Measurements from ENCODE around the gene DAW1. TPM values are rescaled to one million over a fixed set of nuclear protein-coding genes. Genes with fewer than 3 reads are reported as not detected.

DAW1 gene
- total RNA-seq, 1 experiment from 2014 or later = 0.10 TPM

DNA sequence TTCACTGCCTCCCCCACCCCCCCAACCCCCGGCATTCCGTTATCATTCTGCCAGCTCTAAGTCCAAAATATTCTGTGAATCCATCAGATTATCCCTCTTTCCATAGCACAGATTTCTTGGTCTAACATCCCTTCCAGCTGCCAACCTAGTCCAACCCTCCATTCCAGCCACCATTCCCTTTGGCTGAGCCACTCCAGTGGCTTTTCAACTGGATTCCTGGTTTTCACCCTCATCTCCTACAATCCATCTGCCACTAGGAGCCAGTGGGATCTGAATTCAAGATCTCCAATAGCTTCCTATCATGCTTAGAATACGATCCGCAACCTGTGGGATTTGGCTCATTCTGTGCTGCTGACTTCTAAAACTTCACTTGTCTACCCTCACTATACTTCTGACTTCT lies 1.2 kb downstream of the DAW1 start:
- no peak for DNase-seq
- Histone ChIP-seq H3K4me3 (ENCODE audit: insufficient read depth, low read depth, low read length) (no peak overlapping the region), H3K27me3 (ENCODE audit: control insufficient read depth, insufficient read depth, low read length) (no peaks in the 10 kb centered on the region)

DNA sequence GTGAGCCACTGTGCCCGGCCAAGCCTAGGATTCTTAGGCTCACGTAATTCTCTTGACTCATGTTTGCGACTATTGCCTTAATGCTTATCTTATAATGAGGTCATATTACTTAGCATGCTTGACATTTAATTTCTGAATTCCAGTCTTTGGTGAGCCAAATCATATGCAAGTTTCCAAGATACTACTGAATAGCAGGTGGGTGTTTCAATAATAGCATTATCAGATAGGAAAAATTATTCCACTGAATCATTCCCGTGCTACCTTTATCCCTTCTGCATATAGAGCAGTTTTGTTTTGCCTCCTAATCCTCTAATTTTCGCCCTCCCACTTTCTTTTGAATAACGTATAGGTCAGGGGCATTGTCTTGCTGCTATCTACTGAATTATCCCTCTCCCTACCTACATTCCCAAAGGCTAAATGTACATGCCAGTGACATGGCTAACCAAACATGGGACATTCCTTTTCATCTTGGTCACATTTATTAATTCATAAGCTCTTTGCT lies 4.9 kb downstream of the DAW1 start:
- Histone ChIP-seq H3K27me3 (ENCODE audit: control insufficient read depth, insufficient read depth, low read length) (no peaks in the 10 kb centered on the region), H3K36me3 (replicated peaks; ENCODE audit: control insufficient read depth, insufficient read depth, low read length) (no peaks in the 10 kb centered on the region), H3K4me3 (ENCODE audit: insufficient read depth, low read depth, low read length) (no peak overlapping the region)
- DNase-seq = no peak

More for the DNA sequence above, 1.2 kb downstream of the DAW1 start:
- H3K36me3 ChIP-seq (replicated peaks; ENCODE audit: control insufficient read depth, insufficient read depth, low read length) = no peaks in the 10 kb centered on the region

DNA sequence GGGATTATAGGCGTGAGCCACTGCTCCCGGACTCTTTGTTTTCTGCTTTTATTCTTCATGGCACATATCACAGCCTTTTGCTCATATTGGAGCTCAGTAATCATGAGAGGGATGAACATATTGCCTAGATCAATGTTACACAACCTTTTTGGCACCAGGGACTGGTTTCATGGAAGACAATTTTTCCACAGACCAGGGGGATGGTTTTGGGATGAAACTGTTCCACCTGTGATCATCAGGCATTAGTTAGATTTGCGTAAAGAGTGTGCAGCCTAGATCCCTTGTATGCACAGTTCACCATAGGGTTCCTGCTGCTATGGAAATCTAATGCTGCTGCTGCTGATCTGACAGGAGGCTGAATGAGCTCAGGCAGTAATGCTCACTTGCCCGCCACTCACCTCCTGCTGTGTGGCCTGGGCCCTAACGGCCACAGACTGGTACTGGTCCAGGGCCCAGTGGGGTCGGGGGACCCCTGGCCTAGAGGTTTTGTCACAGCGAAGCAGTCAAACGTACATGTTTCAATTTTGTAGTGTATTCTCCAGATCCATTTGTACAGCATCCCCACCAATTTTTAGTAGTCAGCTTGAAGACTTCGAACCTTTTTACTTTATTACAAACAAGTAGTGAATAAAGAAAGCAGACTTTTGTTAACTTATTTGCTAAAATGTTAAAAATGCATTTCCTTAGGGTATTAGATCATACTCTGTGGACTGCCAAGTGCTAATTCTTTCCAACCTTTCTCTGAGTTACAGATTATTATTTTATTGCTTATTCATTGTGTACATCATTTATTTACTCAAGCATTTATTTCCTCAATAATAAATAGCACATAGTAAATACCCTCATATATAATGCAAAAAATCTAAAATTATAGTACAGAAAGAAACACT lies 6.2 kb downstream of the DAW1 start:
- no peaks in the 10 kb centered on the region for H3K27me3 ChIP-seq (ENCODE audit: control insufficient read depth, insufficient read depth, low read length)
- H3K36me3 ChIP-seq (replicated peaks; ENCODE audit: control insufficient read depth, insufficient read depth, low read length) = no peaks in the 10 kb centered on the region
- no peak overlapping the region for H3K4me3 ChIP-seq (ENCODE audit: insufficient read depth, low read depth, low read length)
- DNase-seq = no peak

DNA sequence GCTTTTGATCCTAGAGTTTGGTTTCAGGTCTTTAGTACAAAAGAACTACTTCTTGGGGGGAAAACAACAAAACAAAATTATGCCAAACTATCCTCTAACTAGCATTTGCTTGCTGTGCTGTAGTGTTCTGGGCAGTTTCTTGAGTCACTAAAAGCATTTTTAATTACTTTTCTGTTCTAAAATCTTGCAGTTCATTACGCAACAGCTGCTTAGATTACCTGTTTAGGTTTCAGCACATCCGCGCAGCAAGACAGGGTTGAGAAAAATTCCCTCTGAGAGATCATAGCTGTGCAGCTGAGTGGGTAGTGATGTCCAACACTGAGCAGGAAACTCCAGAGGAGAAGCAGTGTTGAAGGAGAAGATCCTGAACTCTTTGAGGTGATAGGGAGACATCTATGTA lies 9.0 kb downstream of the DAW1 start:
- no peaks in the 10 kb centered on the region for H3K36me3 ChIP-seq (replicated peaks; ENCODE audit: control insufficient read depth, insufficient read depth, low read length)
- no peaks in the 10 kb centered on the region for H3K27me3 ChIP-seq (ENCODE audit: control insufficient read depth, insufficient read depth, low read length)
- H3K4me3 ChIP-seq (ENCODE audit: insufficient read depth, low read depth, low read length) = no peak overlapping the region
- DNase-seq = no peak

DNA sequence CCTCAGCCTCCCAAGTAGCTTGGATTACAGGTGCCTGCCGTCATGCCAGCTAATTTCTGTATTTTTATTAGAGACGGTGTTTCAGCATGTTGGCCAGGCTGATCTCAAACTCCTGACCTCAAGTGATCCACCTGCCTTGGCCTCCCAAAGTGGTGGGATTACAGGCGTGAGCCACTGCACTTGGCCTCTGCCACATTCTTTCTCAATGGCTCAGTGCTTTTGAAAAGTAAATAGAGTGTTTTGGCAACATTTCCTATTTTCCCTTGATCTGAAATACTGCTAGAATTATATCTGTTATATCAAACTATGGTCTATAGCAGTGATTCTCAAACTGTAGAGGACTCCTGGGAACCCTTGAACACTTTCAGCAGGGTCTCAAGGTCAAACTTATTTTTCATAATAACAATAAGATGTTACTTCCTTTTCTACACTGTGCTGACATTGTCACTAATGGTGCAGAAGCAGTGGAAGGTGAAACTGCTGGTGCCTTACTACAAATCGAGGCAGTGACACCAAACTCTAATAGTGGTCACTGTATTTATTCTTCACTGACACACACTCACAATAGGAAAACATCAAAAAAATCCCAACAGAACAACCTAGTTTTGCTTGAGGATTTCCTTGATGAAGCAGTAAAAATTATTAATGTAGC lies 10.6 kb downstream of the DAW1 start:
- Histone ChIP-seq H3K27me3 (ENCODE audit: control insufficient read depth, insufficient read depth, low read length) (no peaks in the 10 kb centered on the region), H3K36me3 (replicated peaks; ENCODE audit: control insufficient read depth, insufficient read depth, low read length) (no peaks in the 10 kb centered on the region), H3K4me3 (ENCODE audit: insufficient read depth, low read depth, low read length) (no peak overlapping the region)
- no peak for DNase-seq

DNA sequence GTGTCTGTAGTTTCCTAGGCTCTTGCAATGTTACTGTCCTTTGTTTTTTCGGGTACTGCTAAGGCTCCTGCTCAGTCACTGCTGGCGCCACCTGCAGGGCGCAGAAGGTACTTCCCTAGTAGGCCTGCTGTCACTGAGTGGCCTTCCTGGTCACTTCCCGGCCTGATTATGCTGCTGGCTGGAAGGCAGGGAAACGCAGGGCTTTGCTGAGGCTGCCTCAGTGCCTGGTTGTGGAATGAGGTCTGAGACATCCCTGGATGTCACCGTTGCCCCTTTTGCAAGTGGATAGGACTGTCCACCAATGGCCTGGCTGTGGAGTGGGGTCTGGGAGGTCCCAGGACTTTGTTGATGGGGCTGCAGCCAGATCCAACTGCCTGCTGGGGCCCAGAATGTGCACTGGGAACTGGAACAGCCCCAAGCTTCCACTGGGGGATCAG lies 13.1 kb downstream of the DAW1 start:
- DNase-seq = peak; percentile 75
- no peak overlapping the region for H3K4me3 ChIP-seq (ENCODE audit: insufficient read depth, low read depth, low read length)
- H3K36me3 ChIP-seq (replicated peaks; ENCODE audit: control insufficient read depth, insufficient read depth, low read length) = no peaks in the 10 kb centered on the region
- H3K27me3 ChIP-seq (ENCODE audit: control insufficient read depth, insufficient read depth, low read length) = no peaks in the 10 kb centered on the region

DNA sequence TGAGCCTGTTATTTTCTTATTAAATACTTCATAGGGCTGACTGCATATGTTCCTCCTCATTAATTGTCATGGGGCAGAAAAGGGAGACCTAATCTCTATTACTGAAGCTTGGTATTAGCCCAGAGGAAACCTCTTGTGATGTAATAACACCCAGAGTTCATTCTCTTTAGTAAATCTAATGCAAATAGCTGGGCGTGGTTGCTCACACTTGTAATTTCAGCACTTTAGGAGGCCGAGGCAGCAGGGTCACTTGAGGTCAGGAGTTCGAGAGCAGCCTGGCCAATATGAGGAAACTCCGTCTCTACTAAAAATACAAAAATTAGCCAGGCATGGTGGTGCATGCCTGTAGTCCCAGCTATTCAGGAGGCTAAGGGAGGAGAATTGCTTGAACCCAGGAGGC lies 14.7 kb downstream of the DAW1 start:
- no peak overlapping the region for H3K4me3 ChIP-seq (ENCODE audit: insufficient read depth, low read depth, low read length)
- H3K36me3 ChIP-seq (replicated peaks; ENCODE audit: control insufficient read depth, insufficient read depth, low read length) = no peaks in the 10 kb centered on the region
- H3K27me3 ChIP-seq (ENCODE audit: control insufficient read depth, insufficient read depth, low read length) = no peaks in the 10 kb centered on the region
- DNase-seq = no peak

DNA sequence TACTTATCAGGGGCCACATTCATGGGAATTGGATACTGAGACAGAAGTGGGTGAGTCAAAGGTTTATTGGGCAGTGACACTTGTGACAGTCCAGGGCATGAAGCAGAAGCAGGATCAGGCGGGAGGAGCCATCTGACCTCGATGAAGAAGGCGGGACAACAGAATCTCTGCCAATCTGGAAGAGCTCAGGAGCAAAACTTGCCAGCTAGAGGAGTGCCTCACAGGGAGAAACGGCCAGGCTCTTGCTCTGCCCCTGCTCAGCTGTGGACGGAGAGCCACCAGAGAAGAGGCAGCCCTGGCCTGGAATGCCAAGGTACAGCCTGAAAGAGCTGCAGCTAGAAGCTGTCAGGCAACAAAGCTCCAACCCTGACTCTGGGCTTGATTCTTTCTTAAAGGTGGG lies 16.9 kb downstream of the DAW1 start:
- peak; percentile 20 for DNase-seq
- Histone ChIP-seq H3K27me3 (ENCODE audit: control insufficient read depth, insufficient read depth, low read length) (no peaks in the 10 kb centered on the region), H3K4me3 (ENCODE audit: insufficient read depth, low read depth, low read length) (no peak overlapping the region), H3K36me3 (replicated peaks; ENCODE audit: control insufficient read depth, insufficient read depth, low read length) (no peaks in the 10 kb centered on the region)

DNA sequence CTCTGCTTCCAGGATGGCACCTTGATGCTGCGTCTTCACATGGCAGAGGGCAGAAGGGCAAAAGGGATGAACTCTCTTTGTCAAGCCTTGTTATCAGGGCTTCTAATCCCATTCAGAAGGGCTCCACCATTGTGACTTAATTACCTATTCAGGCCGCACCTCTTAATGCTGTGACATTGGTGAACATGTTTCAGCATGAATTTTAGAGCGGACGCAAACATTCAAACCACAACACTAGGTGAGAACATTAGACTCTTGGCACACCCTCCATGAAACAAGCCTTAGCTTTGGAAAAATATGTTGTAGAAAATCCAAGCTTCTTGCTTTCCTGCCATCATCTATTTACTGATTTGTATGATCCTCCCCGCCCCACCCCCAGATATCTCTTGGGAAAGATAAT lies 17.9 kb downstream of the DAW1 start:
- no peak overlapping the region for H3K4me3 ChIP-seq (ENCODE audit: insufficient read depth, low read depth, low read length)
- no peaks in the 10 kb centered on the region for H3K27me3 ChIP-seq (ENCODE audit: control insufficient read depth, insufficient read depth, low read length)
- no peak for DNase-seq
- H3K36me3 ChIP-seq (replicated peaks; ENCODE audit: control insufficient read depth, insufficient read depth, low read length) = no peaks in the 10 kb centered on the region

DNA sequence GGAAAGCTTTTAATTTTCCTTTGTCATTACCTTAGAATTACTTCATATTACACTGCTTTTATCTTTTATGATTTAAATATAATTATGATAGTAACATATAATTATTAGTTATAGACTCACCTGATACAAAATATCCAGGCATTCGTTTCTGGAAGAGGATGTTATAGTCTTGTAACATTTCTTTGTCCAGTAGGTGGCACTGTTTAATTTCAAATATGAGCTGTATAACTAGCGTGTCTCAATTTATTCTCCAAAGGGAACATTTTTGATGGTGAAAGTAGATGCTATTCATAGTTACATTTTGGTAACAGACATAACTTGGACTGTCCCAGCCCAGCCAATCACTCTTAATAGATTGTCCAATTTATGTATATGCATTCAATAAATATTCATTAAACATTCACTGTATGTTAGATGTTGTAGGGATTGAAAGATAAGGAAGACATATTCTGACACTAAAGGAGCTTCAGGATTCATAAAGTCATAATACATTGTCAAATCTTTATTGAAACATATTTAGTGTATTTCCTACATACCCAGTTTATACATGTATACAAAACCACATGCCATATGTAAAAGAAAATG lies 19.2 kb downstream of the DAW1 start:
- H3K36me3 ChIP-seq (replicated peaks; ENCODE audit: control insufficient read depth, insufficient read depth, low read length) = no peaks in the 10 kb centered on the region
- peak; percentile 28 for DNase-seq
- H3K27me3 ChIP-seq (ENCODE audit: control insufficient read depth, insufficient read depth, low read length) = no peaks in the 10 kb centered on the region
- no peak overlapping the region for H3K4me3 ChIP-seq (ENCODE audit: insufficient read depth, low read depth, low read length)

DNA sequence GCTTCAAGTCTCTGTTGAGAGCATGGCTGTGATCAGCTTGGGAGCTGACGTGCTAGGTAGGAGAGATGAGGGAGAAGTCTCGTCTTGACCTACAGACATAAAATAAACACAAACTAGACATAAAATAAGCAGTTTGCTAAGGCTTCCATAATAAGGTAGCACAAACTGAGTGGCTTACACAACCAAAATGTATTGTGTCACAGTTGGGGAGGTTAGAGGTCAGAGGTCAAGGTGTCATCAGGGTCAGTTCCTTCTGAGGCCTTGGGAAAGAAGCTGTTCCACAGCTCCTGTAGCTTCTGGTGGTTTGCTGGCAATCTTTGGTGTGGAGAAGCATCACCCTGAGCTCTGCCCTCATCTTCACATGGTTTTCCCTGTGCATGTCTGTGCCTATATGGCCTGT lies 20.2 kb downstream of the DAW1 start:
- DNase-seq = no peak
- Histone ChIP-seq H3K36me3 (replicated peaks; ENCODE audit: control insufficient read depth, insufficient read depth, low read length) (no peaks in the 10 kb centered on the region), H3K27me3 (ENCODE audit: control insufficient read depth, insufficient read depth, low read length) (no peaks in the 10 kb centered on the region), H3K4me3 (ENCODE audit: insufficient read depth, low read depth, low read length) (no peak overlapping the region)

DNA sequence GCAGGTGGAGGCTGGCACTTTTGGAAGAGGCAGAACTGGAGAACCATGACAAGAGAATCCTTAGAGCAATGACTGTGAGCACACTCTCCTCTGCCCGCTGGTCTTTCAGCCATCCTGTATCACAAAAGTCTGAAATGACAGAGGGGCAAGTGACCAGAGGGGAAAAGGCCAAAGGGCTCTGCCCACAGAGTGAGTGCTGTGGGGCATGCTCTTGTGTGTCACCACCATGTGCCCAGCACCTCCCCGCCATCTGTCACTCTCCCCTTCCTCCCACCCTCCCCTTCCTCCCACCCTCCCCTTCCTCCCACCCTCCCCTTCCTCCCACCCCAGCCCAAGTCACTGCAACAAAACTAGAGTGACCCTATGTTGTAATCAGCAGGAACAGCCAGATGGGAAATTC lies 31.9 kb downstream of the DAW1 start:
- Histone ChIP-seq H3K4me3 (ENCODE audit: insufficient read depth, low read depth, low read length) (no peak overlapping the region), H3K27me3 (ENCODE audit: control insufficient read depth, insufficient read depth, low read length) (no peaks in the 10 kb centered on the region), H3K36me3 (replicated peaks; ENCODE audit: control insufficient read depth, insufficient read depth, low read length) (no peaks in the 10 kb centered on the region)
- DNase-seq = no peak

DNA sequence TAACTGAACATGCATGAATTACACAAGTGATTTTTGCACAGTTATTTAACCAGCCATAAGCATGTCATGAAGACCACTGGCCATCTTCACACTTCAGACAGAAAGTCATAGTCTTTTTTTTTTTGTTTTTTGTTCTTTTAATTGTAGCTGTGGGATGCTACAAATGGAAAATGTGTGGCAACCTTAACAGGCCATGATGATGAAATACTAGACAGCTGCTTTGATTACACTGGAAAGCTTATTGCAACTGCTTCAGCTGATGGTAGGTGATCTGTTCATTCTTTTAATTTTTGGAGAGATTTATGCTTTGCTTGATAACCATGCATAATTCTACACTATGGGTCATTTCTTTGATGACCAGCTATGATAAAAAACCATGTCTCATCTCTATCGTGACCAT lies 35.6 kb downstream of the DAW1 start:
- no peaks in the 10 kb centered on the region for H3K27me3 ChIP-seq (ENCODE audit: control insufficient read depth, insufficient read depth, low read length)
- no peak overlapping the region for H3K4me3 ChIP-seq (ENCODE audit: insufficient read depth, low read depth, low read length)
- DNase-seq = no peak
- H3K36me3 ChIP-seq (replicated peaks; ENCODE audit: control insufficient read depth, insufficient read depth, low read length) = no peaks in the 10 kb centered on the region

DNA sequence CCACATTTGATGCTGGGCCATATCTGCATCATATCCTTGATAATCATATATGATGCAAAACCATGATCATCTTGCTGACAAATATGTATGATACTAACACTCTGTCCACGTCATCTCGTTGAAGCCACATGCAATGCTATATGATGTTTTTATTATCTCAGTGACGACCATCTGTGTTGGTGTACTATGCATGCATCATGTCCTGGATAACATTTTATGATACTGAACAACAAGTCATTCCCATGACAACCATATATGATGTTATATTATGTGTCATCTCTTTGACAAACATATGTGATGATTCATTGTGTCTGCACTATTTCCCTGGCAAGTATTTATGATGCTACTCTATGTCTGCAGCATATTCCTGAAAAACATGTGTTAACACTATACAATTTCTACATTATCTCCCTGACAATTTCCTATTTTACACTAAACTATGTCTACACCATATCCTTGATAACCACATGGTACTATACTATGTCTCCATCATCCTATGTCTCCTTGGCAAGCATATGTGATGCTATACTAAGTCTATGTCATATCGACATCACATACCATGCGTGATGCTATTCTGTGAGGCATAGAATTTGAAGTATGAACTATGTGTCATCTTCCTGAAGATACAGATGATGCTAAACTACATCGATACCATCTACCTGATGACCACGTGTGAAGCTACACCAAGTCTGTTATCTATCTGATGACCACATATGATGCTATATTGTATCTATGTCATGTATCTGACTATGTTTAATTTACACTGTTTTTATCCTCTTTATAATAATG lies 37.0 kb downstream of the DAW1 start:
- Histone ChIP-seq H3K36me3 (replicated peaks; ENCODE audit: control insufficient read depth, insufficient read depth, low read length) (no peaks in the 10 kb centered on the region), H3K4me3 (ENCODE audit: insufficient read depth, low read depth, low read length) (no peak overlapping the region), H3K27me3 (ENCODE audit: control insufficient read depth, insufficient read depth, low read length) (no peaks in the 10 kb centered on the region)
- DNase-seq = no peak

Data from H7 (cell line).